HG02759 (cell line): ENCODE measurements around the gene RAPH1.
A peak's percentile ranks its signal among the peaks of the same experiment; 100 is the strongest.
"Not testable (repeated sequence)": the region's sequence is repeated elsewhere in the genome, so short reads cannot be mapped to it uniquely, and the experiment has no call there.

Experiments used
- ATAC-seq: cut with Tn5 transposase; IDR thresholded peaks from one replicate; pipeline ENCODE4 v1.9.1; 2021; ENCODE audit warnings: mild to moderate bottlenecking, moderate library complexity; ENCODE audit not compliant: unreplicated experiment

The RAPH1 gene

DNA sequence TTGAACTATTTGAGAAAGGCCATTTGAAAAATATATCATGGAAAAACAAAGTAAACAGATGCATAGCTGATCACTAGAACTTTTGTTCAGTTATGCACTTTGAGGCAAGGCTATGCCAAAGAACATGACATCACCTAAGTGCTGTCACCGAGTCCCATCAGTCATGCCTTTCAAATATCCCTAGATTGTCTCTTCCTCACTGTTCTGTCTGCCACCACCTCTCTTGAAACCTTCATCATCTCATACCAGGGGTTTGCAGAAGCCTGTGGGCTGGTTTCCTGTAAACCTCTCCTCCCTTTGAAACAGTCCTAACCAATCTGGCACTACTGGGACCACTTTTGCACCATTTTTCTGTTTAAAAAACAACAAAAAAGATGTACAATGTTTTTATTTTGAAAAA lies 12.3 kb upstream of the RAPH1 start:
- ATAC-seq = no peak

DNA sequence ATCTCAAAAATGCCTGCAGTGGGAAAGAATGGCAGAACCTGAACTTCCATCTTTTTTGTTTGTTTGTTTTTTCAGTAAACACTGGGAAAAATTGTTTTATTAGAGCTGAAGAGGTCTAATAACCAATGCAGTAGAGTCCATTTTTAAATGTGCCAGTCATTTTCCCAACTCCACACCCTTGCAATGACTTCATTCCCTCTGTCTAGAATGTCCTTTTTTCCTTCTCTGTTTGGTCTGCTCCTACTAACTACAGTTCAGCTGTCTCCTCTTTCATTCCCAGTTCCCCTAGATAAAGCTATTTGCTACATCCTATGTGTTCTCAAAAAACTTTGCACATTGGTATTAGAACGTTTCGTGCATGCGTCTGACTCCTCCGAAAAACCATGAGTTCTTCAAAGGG lies 9.3 kb upstream of the RAPH1 start:
- no peak for ATAC-seq

DNA sequence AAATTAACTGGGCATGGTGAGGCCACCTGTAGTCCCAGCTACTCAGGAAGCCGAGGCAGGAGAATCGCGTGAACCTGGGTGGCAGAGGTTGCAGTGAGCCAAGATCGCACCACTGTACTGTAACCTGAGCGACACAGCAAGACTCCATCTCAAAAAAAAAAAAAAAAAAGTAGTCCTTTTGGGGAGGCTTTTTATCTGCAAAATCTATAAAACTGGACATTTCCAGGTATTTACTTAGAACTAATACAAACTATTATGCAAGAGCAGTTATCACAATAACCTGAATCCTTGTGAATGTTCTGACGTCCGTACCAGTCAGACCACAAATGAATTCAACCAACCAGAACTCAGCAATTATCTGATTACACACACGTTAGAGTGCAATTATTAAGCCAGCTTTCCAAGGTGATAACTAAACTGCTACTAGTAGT lies 8.8 kb upstream of the RAPH1 start:
- ATAC-seq = no peak

DNA sequence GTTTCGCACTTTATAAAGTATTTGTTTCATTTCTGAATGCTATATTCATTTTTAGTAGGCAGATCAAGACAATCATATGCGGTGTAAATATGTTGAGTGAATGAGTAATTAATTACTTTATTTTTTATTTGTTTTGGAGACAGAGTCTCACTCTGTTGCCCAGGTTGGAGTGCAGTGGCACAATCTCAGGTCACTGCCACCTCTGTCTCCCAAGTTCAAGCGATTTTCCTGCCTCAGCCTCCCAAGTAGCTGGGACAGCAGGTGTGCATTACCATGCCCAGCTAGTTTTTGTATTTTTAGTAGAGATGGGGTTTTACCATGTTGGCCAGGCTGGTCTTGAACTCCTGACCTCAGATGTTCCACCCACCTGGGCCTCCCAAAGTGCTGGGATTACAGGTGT lies 5.5 kb upstream of the RAPH1 start:
- ATAC-seq = not testable (repeated sequence)

DNA sequence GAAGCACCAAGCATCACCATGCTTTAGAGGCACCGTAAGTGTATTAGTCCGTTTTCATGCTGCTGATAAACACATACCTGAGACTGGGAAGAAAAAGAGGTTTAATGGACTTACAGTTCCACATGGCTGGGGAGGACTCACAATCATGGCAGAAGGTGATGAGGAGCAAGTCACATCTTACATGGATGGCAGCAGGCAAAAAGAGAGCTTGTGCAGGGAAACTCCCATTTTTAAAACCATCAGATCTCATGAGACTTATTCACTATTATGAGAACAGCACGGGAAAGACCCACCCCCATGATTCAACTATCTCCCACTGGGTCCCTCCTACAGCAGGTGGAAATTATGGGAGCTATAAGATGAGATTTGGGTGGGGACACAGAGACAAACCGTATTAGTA lies 3.1 kb upstream of the RAPH1 start:
- ATAC-seq = not testable (repeated sequence)

DNA sequence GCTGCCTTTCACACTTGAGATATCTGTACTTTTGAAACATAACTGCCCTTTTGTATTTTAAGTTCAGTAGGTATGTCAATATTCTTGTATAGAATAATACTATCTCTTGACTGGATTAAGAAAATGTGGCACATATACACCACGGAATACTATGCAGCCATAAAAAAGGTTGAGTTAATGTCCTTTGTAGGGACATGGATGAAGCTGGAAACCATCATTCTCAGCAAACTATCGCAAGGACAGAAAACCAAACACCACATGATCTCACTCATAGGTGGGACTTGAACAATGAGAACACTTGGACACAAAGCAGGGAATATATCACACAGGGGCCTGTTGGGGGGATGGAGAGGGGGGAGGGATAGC lies 1.5 kb upstream of the RAPH1 start:
- ATAC-seq = not testable (repeated sequence)

DNA sequence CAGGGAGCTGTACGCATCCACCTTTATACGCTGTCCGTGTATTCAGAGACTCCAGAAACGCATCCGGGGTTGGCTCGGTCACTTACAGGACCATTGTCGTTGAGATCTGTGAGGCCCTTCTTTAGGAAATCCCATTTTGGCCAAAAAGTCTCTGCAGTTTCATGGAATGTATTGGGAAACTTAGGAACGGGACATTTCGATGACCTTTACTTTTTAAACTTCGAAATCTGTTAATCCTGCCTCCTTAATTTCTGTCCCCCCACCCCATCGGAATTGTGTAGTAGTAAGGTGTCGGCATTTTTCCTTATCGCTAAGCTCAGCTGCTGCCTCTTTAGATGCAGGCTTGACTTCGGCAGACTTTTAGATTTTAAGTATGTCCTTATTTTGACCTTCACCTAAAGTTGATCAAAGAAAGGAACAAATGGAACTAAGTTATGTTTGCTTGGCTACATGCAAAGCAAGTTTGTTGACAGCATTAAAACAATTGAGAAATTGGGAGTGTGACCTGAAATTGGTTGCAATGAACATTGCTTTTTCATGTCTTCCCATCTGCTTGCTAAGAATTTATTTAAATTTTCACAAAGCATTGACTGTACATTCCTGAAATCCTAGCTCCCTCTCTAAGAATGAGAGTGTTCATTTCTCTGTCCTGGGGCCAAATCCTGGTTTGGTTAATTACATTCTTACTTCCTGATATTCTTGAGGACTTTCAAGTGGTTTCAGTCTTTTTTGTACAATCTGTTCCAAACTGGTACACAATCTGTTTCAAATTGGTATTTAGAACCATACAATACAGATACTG lies 884 bp upstream of the RAPH1 start:
- no peak for ATAC-seq

DNA sequence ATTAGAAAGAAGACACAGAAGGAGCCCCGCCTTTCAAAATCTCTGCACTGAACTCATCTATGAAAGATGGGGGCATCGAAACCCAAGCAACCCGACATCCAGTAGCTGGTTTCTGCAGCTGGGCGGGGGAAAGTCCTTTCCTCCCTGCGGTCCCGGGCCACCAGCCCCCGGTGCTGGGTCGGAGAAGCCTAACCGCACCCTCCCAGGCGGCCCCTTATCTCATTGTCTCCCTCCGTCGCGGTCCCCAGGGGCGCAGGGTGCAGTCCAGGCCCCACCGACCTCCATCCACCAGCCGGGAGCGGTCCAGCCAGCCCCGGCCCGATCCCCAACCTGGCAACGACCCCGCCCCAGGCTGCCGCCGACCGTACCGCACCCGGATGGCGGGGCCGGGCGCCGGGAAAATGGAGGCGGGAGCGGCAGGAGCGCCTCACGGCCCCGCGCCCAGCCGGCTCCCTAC lies 452 bp downstream of the RAPH1 start:
- ATAC-seq = peak; percentile 39

DNA sequence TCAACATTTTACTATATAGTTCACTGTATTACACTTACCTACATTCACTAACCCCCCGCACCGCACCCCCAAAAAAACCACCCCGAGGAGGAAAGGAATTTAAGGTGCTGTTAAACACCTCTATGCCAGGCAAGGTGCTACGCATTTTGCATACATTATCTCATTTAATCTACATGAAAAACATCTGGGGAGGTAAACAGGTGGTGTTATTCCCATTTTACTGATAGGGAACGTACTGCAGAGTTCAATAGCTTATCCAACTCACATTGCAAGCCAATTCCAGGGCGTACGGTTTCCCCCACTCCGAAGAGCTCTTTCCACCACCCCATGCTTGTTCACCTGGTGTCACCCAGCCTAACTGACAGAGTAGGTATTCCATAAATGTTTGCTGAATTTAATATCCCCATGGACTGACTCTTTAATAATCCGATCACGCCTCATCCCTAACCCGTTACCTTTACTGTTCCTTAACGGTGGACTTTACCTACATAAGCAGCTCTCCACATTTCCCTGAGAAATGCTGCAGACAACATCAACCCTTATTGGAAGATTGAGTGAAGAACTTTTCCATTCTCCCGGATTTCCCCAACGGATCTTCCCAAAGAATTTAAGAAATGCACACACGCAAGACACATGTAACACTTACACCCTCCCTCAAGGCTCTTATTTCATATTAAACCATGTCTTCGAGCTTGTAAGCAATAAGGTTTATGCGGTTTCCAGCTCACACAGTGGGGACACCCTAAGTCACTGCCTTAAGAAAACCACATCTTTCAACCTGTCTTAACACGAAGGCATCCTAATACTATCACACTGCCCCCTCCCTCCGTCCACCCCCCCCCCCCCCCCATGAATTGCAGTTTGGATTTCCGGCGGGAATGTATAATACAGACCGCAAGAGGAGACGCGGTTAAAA lies 1.2 kb downstream of the RAPH1 start:
- ATAC-seq = no peak

DNA sequence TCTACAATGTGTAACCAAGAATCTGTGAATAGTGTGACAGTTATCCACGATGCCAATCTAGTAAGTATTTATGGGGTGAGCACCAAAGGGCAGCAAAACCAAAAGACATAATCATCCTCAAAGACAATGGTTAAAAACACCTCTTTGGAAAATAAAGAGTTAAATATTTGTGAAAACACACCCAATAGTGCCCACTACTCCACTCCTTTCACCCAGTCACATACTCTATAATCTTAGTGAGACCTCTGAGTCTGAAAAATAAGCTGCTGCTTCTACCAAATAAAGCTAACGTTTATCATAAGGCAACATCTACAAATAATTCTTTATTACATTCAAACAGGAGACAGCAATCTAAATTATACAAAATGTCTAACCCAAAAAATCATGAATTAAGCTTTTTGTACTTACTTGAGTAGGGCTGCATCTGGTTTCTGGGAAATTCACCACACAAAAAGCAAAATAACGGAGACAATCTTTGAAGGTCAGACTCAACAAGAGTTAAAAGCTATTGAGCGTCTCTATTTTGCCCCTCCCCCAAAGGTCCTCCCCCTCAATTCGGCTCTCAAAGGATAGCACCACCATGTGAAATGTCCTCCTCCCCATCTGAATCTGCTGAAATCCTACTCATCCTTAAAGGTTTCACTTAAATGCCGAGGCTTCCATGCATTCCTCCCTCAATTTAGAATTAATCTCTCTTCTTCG lies 2.0 kb downstream of the RAPH1 start:
- ATAC-seq = no peak

DNA sequence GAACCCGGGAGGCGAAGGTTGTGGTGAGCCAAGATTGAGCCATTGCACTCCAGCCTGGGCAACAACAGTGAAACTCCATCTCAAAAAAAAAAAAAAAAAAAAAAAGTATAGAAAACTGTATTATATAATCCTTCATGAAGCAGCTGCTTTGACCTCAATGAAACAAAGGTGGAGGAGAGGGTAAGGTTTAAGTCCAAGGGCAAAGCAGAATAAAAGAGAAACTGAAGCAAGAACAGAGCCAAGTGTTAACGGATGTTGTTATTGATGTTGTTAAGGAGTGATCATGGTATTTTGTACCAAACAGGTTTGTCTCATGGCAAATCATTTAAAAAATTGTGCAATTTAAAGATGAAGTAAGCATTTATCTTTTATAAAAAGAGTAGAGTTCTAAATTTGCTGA lies 7.4 kb downstream of the RAPH1 start:
- no peak for ATAC-seq

DNA sequence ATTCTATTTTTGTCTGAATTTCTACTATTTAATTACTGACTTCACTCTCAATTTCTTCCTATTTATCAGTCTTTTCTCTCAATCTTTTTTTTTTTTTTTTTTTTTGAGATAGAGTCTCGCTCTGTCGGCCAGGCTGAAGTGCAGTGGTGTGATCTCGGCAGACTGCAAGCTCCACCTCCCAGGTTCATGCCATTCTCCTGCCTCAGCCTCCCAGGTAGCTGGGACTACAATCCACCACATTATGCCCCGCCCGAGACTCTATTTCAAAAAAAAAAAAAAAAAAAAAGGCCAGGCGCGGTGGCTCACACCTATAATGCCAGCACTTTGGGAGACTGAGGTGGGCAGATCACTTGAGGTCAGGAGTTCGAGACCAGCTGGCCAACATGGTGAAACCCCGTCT lies 21.8 kb downstream of the RAPH1 start:
- not testable (repeated sequence) for ATAC-seq

DNA sequence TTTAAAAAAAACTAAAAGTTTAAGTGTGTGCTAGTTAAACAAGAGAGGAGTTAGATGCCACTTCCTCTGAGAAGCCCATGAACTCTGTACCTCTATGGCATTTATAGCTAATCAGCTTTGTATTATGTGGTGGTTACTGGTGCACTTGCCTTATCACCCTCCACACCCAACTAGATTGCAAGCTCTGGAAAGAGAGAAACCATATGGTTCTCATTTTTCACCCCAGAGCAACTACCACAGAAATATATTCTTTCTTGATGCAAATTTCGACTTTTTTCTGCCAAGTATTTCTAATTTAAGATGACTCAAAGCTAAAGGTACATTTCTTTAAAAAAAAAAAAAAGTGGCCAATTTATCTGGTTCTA lies 24.2 kb downstream of the RAPH1 start:
- ATAC-seq = no peak

DNA sequence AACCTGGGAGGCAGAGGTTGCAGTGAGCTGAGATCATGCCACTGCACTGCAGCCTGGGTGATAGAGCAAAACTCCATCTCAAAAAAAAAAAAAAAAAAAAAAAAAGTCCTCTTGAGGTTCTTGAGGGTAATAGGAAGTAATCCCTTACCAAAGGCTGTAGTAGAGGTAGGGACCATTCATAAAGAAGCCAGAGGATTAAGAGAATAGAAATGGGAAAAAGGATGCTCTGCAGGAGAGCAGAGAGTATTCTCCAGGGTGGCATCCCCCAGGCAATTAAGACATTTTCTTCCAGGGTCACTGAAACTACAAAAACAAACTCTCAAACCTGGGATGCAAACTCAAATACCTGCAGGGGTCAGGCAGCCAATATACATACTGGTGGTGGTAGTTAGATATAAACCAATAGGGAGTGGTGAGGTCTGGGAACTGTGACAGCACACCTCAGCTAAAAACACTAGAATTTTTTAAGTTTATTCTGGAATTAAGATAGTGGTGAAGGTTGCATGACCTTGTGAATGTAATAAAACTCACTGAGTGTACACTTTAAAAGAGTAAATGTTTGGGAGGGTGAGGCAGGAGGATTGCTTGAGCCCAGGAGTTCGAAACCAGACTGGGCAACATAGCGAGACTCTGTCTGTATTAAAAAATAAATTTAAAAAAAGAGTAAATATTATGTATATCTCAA lies 24.7 kb downstream of the RAPH1 start:
- ATAC-seq = no peak

DNA sequence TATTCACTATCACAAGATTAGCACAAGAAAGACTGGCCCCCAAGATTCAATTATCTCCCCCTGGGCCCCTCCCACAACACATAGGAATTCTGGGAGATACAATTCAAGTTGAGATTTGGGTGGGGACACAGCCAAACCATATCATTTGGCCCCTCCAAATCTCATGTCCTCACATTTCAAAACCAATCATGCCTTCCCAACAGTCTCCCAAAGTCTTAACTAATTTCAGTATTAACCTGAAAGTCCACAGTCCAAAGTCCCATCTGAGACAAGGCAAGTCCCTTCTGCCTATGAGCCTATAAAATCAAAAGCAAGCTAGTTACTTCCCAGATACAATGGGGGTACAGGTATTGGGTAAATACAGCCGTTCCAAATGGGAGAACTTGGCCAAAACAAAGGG lies 31.6 kb downstream of the RAPH1 start:
- ATAC-seq = not testable (repeated sequence)

DNA sequence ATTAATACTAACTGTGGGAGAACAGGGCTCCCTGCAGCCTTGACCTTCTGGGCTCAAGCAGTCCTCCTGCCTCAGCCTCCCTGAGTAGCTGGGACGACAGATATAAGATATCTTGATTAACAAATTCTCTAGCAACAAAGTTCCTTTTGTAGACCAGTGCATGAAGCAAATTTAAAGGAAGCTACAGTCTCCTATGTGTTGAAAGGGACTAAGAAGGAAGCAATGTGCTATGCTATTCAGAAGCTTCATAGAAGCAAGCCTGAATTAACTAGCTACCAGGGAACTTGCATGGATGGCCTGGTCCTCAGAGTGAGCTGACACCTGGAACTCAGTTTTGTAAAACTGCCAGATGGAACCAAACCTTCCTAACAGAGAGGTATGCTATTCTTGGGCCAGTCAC lies 33.2 kb downstream of the RAPH1 start:
- no peak for ATAC-seq

DNA sequence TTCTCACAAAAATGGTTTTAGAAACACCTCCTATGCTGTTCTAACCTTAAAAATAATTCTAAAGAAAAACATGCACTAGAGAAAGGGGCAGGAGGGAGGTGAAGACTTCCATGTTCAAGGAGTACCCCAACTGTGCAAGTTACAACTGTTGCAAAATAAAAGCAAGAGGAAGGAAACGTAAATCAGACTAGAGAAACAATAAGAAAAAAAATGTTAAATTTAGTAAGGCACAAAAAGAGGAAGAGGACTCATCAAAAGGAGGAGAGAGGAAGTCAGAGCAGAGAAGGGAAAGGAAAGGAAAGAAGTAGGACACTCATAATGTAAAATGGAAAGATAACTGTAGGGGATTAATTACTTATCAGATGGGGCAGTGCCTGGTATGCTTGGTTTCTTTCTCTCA lies 34.1 kb downstream of the RAPH1 start:
- ATAC-seq = no peak

DNA sequence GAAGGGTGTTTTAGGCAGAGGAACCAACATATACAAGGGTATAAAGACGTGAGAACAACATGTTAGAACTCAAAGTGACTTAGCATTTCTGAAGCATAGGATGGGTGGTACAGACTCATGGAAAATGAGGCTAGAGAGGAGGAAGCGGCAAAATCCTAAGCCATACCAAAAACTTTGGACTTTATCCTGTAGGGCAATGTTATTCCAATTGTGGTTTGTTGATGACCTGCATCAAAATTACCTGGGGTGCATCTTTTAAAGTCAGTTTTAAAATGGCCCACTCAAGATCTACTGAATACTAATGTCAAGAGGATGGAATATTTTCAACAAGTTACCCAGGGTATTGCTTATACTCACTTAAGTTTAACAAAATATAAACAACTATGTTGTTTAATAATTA lies 34.8 kb downstream of the RAPH1 start:
- no peak for ATAC-seq

DNA sequence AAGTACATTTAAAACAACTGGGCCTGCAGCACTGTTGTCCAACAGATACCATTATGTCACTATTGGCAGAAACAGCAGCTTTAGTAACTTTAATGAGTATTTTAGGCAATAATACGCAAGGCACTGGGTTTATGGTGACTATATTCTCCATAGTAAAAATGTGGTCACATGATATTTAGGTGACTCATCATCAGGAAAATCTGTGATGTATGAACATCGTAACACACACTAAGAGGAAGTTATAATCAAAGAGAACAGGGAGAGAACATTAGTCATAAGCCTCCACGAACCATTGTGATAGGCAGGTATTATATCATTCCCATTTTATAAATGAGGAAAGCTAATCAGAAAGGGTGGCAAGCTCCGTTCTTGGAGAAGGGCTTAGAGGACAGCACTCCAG lies 36.9 kb downstream of the RAPH1 start:
- no peak for ATAC-seq

DNA sequence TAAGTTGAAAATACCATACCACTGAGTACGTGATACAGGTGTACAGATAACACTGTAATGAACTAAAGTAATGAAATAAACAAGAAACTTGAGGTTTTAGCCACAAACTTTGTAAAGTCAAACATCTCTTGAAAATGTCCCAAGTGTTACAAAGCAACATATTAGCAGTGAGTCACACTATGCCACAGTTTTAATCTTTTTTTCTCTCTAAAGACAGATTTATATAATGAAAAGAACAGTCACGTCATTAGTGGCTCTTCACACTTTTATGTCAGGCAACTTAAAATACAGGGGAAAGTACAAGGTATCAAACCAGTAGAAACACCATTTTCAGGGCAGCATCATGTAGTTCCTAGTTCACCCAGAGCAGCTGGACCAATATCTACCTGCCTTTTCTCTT lies 42.1 kb downstream of the RAPH1 start:
- no peak for ATAC-seq

DNA sequence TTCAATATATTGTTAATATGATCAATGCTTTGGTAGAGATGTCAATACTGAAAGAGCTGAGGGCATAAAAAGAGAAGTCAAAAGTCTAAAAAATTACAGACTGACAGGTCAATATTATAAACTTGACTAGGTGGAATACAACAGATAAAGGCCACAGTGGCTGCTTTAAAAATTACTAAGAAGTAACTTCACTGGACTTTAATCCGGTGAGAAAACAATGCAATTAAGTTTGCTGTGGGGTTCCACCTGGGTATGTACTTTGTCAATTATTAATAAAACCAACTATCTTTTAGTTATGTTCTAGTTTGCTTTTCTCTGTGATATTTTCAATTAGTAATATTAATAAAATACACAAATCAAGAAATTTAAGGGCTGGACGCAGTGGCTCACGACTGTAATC lies 44.7 kb downstream of the RAPH1 start:
- ATAC-seq = no peak
